SK-N-SH (cell line): ENCODE data around the gene CLMP. TPM values are rescaled to one million over a fixed set of nuclear protein-coding genes. Genes with fewer than 3 reads are reported as not detected.

Source experiments
- CTCF ChIA-PET: fragments of 300-600, 350-600 bp; formaldehyde crosslinking; extraction: SDS; loops from one replicate; lab custom pipeline; 2021; lab: Yijun Ruan, JAX
- POLR2A ChIA-PET: fragments of 350-600 bp; sonication (Branson Sonifier 250); formaldehyde crosslinking; extraction: SDS; loops from one replicate; lab custom pipeline; 2020; ENCODE audit warnings: antibody characterized with exemption, inconsistent platforms; lab: Yijun Ruan, JAX
- DNase-seq: peaks from one replicate; pipeline ENCODE4 v3.0.0; 2012
- H2AFZ ChIP-seq: fragments of 200-600 bp; sonication (generic); 2 replicates; pipeline ENCODE4 v1.8.1; 2016; ENCODE audit warnings: antibody characterized with exemption, mild to moderate bottlenecking, low read depth
- H3F3A ChIP-seq: fragments of 200-600 bp; sonication (generic); replicated peaks from 2 replicates; pipeline ENCODE3; 2016; ENCODE audit warnings: antibody characterized with exemption, mild to moderate bottlenecking; ENCODE audit not compliant: insufficient read depth
- H3K27ac ChIP-seq, 2 experiments: fragments of 200-500 bp in 1 of 2; fragments of 200-600 bp in 1 of 2; sonication (Bioruptor generic) in 1 of 2; sonication (generic), shearing (Covaris generic) in 1 of 2; 2 replicates each; pipeline versions ENCODE4 v1.5.1 to v1.6.1; 2014 to 2016; ENCODE audit warnings: low read depth in 2 of 2, inconsistent platforms in 1 of 2, low read length in 1 of 2, mild to moderate bottlenecking in 1 of 2, mixed read lengths in 1 of 2
- H3K27me3 ChIP-seq: fragments of 200-600 bp; sonication (generic), shearing (Covaris generic); 2 replicates; pipeline ENCODE4 v1.6.1; 2016; ENCODE audit warnings: mixed run types; ENCODE audit not compliant: insufficient read depth
- H3K36me3 ChIP-seq, 2 experiments: fragments of 200-500 bp in 1 of 2; fragments of 200-600 bp in 1 of 2; sonication (Bioruptor generic) in 1 of 2; sonication (generic) in 1 of 2; replicated peaks in 1 of 2; 2 replicates each; pipeline versions ENCODE3 to v1.5.1; 2014 to 2016; ENCODE audit warnings: low read length in 1 of 2, mild to moderate bottlenecking in 1 of 2; ENCODE audit not compliant: insufficient read depth in 2 of 2, control insufficient read depth in 1 of 2
- H3K4me1 ChIP-seq, 2 experiments: fragments of 200-500 bp in 1 of 2; fragments of 200-600 bp in 1 of 2; sonication (Bioruptor generic) in 1 of 2; sonication (generic), shearing (Covaris generic) in 1 of 2; 2 replicates each; pipeline versions ENCODE4 v1.5.1 to v1.6.1; 2014 to 2016; ENCODE audit warnings: low read depth in 1 of 2, low read length in 1 of 2, mixed run types in 1 of 2; ENCODE audit not compliant: insufficient read depth in 2 of 2, control insufficient read depth in 1 of 2
- H3K4me2 ChIP-seq: fragments of 200-600 bp; sonication (generic), shearing (Covaris generic); 2 replicates; pipeline ENCODE4 v1.6.1; 2017; ENCODE audit warnings: mixed run types
- H3K4me3 ChIP-seq, 2 experiments: fragments of 200-500 bp in 1 of 2; fragments of 200-600 bp in 1 of 2; sonication (Bioruptor generic) in 1 of 2; sonication (generic), shearing (Covaris generic) in 1 of 2; 2 replicates each; pipeline versions ENCODE4 v1.5.1 to v1.8.1; 2014 to 2016; ENCODE audit warnings: low read depth in 2 of 2, inconsistent platforms in 1 of 2, low read length in 1 of 2, mild to moderate bottlenecking in 1 of 2, mixed read lengths in 1 of 2, moderate library complexity in 1 of 2
- H3K79me2 ChIP-seq: fragments of 200-600 bp; sonication (generic); 2 replicates; pipeline ENCODE4 v1.8.1; 2017; ENCODE audit warnings: mild to moderate bottlenecking; ENCODE audit not compliant: insufficient read depth
- H3K9ac ChIP-seq: fragments of 200-600 bp; sonication (generic); 2 replicates; pipeline ENCODE4 v1.6.1; 2017; ENCODE audit warnings: mixed run types
- H3K9me2 ChIP-seq: fragments of 200-600 bp; sonication (generic); 2 replicates; pipeline ENCODE4 v1.6.1; 2017; ENCODE audit warnings: mixed run types
- H3K9me3 ChIP-seq: fragments of 200-600 bp; sonication (generic); 2 replicates; pipeline ENCODE4 v1.6.1; 2017; ENCODE audit warnings: mixed run types, mild to moderate bottlenecking, moderate library complexity
- H4K20me1 ChIP-seq: fragments of 200-600 bp; sonication (generic); 2 replicates; pipeline ENCODE4 v1.6.1; 2017; ENCODE audit warnings: mild to moderate bottlenecking, mixed run types; ENCODE audit not compliant: insufficient read depth
- CHD2 ChIP-seq: fragments of 150-350 bp; IDR thresholded peaks from 2 replicates; pipeline ENCODE4 v1.6.1; 2018; ENCODE audit warnings: low read length; ENCODE audit not compliant: partially characterized antibody
- ELF1 ChIP-seq: IDR thresholded peaks from 2 replicates; pipeline ENCODE4 v1.4.0; 2012
- GABPA ChIP-seq: IDR thresholded peaks from 2 replicates; pipeline ENCODE4 v1.4.0; 2012; ENCODE audit warnings: low read depth, mild to moderate bottlenecking
- MEF2A ChIP-seq: IDR thresholded peaks from 2 replicates; pipeline ENCODE4 v1.4.0; 2012; ENCODE audit warnings: low read depth, borderline replicate concordance
- NRF1 ChIP-seq: IDR thresholded peaks from 2 replicates; pipeline ENCODE4 v1.6.1; 2012; ENCODE audit warnings: low read depth, mild to moderate bottlenecking, low read length
- POLR2AphosphoS5 ChIP-seq: IDR thresholded peaks from 2 replicates; pipeline ENCODE4 v1.6.1; 2012; ENCODE audit warnings: low read depth, low read length
- RCOR1 ChIP-seq: fragments of 150-350 bp; IDR thresholded peaks from 2 replicates; pipeline ENCODE4 v1.6.1; 2017; ENCODE audit warnings: antibody characterized with exemption, low read length
- REST ChIP-seq: IDR thresholded peaks from 2 replicates; pipeline ENCODE4 v1.6.1; 2012; ENCODE audit warnings: mild to moderate bottlenecking, low read depth, low read length, moderate library complexity
- SIN3A ChIP-seq: IDR thresholded peaks from 2 replicates; pipeline ENCODE4 v1.6.1; 2012; ENCODE audit warnings: low read depth, mild to moderate bottlenecking, low read length, moderate library complexity, borderline replicate concordance
- TAF1 ChIP-seq: IDR thresholded peaks from 2 replicates; pipeline ENCODE4 v1.6.1; 2012; ENCODE audit warnings: low read depth, mild to moderate bottlenecking, low read length, moderate library complexity, borderline replicate concordance
- TCF12 ChIP-seq: IDR thresholded peaks from 2 replicates; pipeline ENCODE4 v1.4.0; 2012
- USF2 ChIP-seq: fragments of 150-350 bp; IDR thresholded peaks from 2 replicates; pipeline ENCODE4 v1.6.1; 2017; ENCODE audit warnings: antibody characterized with exemption, low read length, low read depth, borderline replicate concordance
- WGBS: methylation state at CpG from one replicate; pipeline ENCODE4 v1.1.6; 2017; ENCODE audit warnings: low lambda C conversion rate; 5-methylcytosine and 5-hydroxymethylcytosine counted together
- polyA plus RNA-seq, 3 experiments: library from polyadenylated mRNA; depleted of rRNA; stranded (reverse); fragments of >200 nt; gene quantifications; 2 replicates each; pipeline ENCODE4 v1.2.3, GENCODE V29; 2012
- TF ChIP-seq, protein P1 (sequence below): fragments of 150-350 bp; IDR thresholded peaks from 2 replicates; pipeline ENCODE4 v1.6.1; 2016; ENCODE audit warnings: mild to moderate bottlenecking, low read depth, low read length

The CLMP gene
- polyA plus RNA-seq, 1 of the 3 experiments (the other 2 are of a cell fraction): 61.9 TPM

DNA sequence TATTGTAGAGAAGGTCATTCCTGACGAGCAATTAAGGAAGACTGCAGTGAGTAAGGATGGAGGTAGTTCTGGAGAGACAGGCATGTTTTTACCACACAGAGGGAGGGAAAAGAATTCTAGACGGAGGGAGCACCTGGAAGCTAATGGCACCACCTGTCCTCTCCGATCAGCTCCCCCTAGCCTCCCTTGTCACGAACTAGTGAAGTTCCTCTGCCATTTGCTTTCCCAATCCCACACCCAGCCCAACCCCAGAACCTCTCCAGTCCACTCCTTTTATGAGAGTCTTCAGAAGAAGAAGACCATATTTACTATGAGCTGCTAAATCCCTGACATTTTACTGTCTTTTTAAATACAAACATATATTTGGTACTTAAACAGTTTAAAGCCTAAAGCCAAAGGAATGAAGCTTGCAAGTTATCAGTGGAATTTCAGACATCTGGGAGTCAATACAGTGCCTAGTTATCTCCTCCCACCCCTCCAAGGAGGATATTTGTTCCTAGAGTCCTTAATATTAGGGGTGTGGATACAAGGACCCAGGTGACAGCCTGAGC lies 87.0 kb downstream of the CLMP start (continued):
- TF ChIP-seq RCOR1 (no peak), CHD2 (no peak), NRF1 (no peak)

DNA sequence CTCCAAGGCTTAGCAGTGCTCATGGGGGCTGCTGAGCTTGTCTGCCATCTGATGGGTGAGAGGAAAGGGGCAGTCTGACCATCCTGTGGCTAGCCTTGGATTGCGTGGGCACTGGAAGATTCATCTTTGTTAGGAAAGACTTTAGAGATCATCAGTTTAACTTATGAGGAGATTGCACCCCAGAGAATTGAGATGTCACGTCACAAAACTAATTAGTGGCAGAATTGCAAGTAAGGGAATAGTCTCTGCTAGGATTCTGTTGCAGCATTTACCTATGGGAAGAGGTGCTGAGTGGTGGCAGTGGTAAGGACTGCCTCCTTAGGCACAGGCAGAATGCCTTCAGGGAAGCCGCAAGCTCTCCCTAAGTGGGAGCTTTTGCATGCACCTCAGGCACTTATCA lies 90.4 kb downstream of the CLMP start:
- no peaks in the 10 kb centered on the region; the same call in 1 of the 2 replicates for H4K20me1 ChIP-seq
- H3K27ac ChIP-seq: peak overlapping the region in 1 of 2 experiments; percentile 53; a peak in 1 of 4 replicates
- ChIA-PET POLR2A (no interaction called here), CTCF (interaction anchor here (1.2 to 20.4 kb wide), 9 partner anchors 9 to 374 kb away, joined by 3 to 437 read pairs (median 5); no protein-coding TSS in a partner anchor)
- no peak overlapping the region for H2AFZ ChIP-seq
- H3K4me2 ChIP-seq: no peak overlapping the region
- no peak overlapping the region for H3K9ac ChIP-seq
- H3F3A ChIP-seq: peaks cover 20% of the 10 kb centered on the region
- H3K27me3 ChIP-seq: no peaks in the 10 kb centered on the region
- 91% methylated on average over 2 of the region's 3 CpGs for WGBS
- peaks cover 8 to 16% of the 10 kb centered on the region in 2 experiments; a peak in 2 of 4 replicates for H3K4me1 ChIP-seq
- TF ChIP-seq, protein P1, sequence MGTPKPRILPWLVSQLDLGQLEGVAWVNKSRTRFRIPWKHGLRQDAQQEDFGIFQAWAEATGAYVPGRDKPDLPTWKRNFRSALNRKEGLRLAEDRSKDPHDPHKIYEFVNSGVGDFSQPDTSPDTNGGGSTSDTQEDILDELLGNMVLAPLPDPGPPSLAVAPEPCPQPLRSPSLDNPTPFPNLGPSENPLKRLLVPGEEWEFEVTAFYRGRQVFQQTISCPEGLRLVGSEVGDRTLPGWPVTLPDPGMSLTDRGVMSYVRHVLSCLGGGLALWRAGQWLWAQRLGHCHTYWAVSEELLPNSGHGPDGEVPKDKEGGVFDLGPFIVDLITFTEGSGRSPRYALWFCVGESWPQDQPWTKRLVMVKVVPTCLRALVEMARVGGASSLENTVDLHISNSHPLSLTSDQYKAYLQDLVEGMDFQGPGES: no peak
- TF ChIP-seq POLR2AphosphoS5 (no peak), CHD2 (no peak), NRF1 (no peak), REST (no peak), TAF1 (no peak), MEF2A (no peak), SIN3A (no peak), USF2 (no peak), TCF12 (no peak), GABPA (no peak), ELF1 (no peak)
- no peak for DNase-seq
- peaks cover 79% of the 10 kb centered on the region for H3K79me2 ChIP-seq
- H3K36me3 ChIP-seq: peaks cover 0 to 5% of the 10 kb centered on the region in 2 experiments
- H3K9me3 ChIP-seq: no peaks in the 10 kb centered on the region
- H3K4me3 ChIP-seq: no peak overlapping the region
- H3K9me2 ChIP-seq: no peaks in the 10 kb centered on the region
